ENCODE data around the gene JUP.
A peak's percentile ranks its signal among the peaks of the same experiment; 100 is the strongest.
"Not testable (repeated sequence)": the region's sequence is repeated elsewhere in the genome, so short reads cannot be mapped to it uniquely, and the experiment has no call there.

Gene JUP

GRCh38 chr17:41786227-41787020 is at the start of gene JUP:
Gene JUP, minus strand, starts transcription at chr17:41786711. Its CDS starts 14,857 bp downstream, at chr17:41771854.
- Histone ChIP-seq H3K9me3 (no peaks in the 10 kb centered on the region), H3K4me1 (peaks cover 15% of the 10 kb centered on the region), H3K4me3 (peak within 1 kb of the TSS; percentile 64), H3K27me3 (ENCODE audit: low read depth) (peaks cover 6% of the 10 kb centered on the region; the same call in 1 of the 2 replicates), H3K36me3 (replicated peaks) (no peaks in the 10 kb centered on the region)
- peak; percentile 98 to 100 for DNase-seq (ENCODE audit: low spot score in 2 of 2)
- in situ Hi-C loops (cut with MboI; ENCODE audit: low sequenced_read_pairs) = no loop called here

GRCh38 chr17:41835800-41836549 is 49.5 kb upstream of the JUP start, which contains the start of gene NT5C3B:
Gene NT5C3B, minus strand, starts transcription at chr17:41836232. Its CDS starts 39 bp downstream, at chr17:41836193.
- in situ Hi-C loops (cut with MboI; ENCODE audit: low sequenced_read_pairs) = no loop called here
- peak; percentile 64 to 79 for DNase-seq (ENCODE audit: low spot score in 2 of 2)

GRCh38 chr17:41835214-41835799 is 48.8 kb upstream of the JUP start:
- in situ Hi-C loops (cut with MboI; ENCODE audit: low sequenced_read_pairs) = no loop called here
- Histone ChIP-seq H3K36me3 (replicated peaks) (peaks cover 39% of the 10 kb centered on the region), H3K4me3 (peak overlapping the region; percentile 79), H3K4me1 (peaks cover 8% of the 10 kb centered on the region), H3K27me3 (ENCODE audit: low read depth) (no peaks in the 10 kb centered on the region), H3K9me3 (no peaks in the 10 kb centered on the region)
- no peak for DNase-seq (ENCODE audit: low spot score in 2 of 2)

More at GRCh38 chr17:41835800-41836549, 49.5 kb upstream of the JUP start, which contains the start of gene NT5C3B:
- Histone ChIP-seq H3K27me3 (ENCODE audit: low read depth) (no peaks in the 10 kb centered on the region), H3K4me3 (peak within 1 kb of the TSS; percentile 79), H3K36me3 (replicated peaks) (peaks cover 33% of the 10 kb centered on the region), H3K4me1 (peaks cover 8% of the 10 kb centered on the region), H3K9me3 (no peaks in the 10 kb centered on the region)

- H3K4me1 ChIP-seq; in situ Hi-C loops (cut with MboI; ENCODE audit: low sequenced_read_pairs): not testable (repeated sequence)
- peaks cover 75% of the 10 kb centered on the region for H3K36me3 ChIP-seq (replicated peaks)
Observed at GRCh38 chr17:41829961-41830360, 43.5 kb upstream of the JUP start.

GRCh38 chr17:41825175-41825845 is 38.8 kb upstream of the JUP start:
- Histone ChIP-seq H3K4me1 (no peaks in the 10 kb centered on the region), H3K4me3 (no peak overlapping the region), H3K27me3 (ENCODE audit: low read depth) (no peaks in the 10 kb centered on the region), H3K36me3 (replicated peaks) (peaks cover 65% of the 10 kb centered on the region), H3K9me3 (no peaks in the 10 kb centered on the region)
- no peak for DNase-seq (ENCODE audit: low spot score in 2 of 2)
- in situ Hi-C loops (cut with MboI; ENCODE audit: low sequenced_read_pairs) = no loop called here

More at GRCh38 chr17:41829961-41830360, 43.5 kb upstream of the JUP start:
- not testable (repeated sequence) for H3K4me3 ChIP-seq; H3K27me3 ChIP-seq (ENCODE audit: low read depth); H3K9me3 ChIP-seq; DNase-seq (ENCODE audit: low spot score in 2 of 2)

- in situ Hi-C loops (cut with MboI; ENCODE audit: low sequenced_read_pairs) = no loop called here
- DNase-seq (ENCODE audit: low spot score in 2 of 2) = no peak
- Histone ChIP-seq H3K27me3 (ENCODE audit: low read depth) (no peaks in the 10 kb centered on the region), H3K4me3 (no peak overlapping the region), H3K9me3 (no peaks in the 10 kb centered on the region), H3K36me3 (replicated peaks) (peaks cover 66% of the 10 kb centered on the region), H3K4me1 (no peaks in the 10 kb centered on the region)
Observed at GRCh38 chr17:41824086-41824485, 37.6 kb upstream of the JUP start.

- no peak for DNase-seq (ENCODE audit: low spot score in 2 of 2)
- peaks cover 64% of the 10 kb centered on the region for H3K36me3 ChIP-seq (replicated peaks)
- H3K9me3 ChIP-seq = no peaks in the 10 kb centered on the region
- no peaks in the 10 kb centered on the region for H3K27me3 ChIP-seq (ENCODE audit: low read depth)
- in situ Hi-C loops (cut with MboI; ENCODE audit: low sequenced_read_pairs) = no loop called here
- no peak overlapping the region for H3K4me3 ChIP-seq
- no peaks in the 10 kb centered on the region for H3K4me1 ChIP-seq
Observed at GRCh38 chr17:41823580-41823979, 37.1 kb upstream of the JUP start.

- Histone ChIP-seq H3K36me3 (replicated peaks) (peaks cover 64% of the 10 kb centered on the region), H3K4me1 (no peaks in the 10 kb centered on the region), H3K4me3 (no peak overlapping the region), H3K27me3 (ENCODE audit: low read depth) (no peaks in the 10 kb centered on the region), H3K9me3 (no peaks in the 10 kb centered on the region)
- in situ Hi-C loops (cut with MboI; ENCODE audit: low sequenced_read_pairs) = no loop called here
- DNase-seq (ENCODE audit: low spot score in 2 of 2) = no peak
Observed at GRCh38 chr17:41823141-41823524, 36.6 kb upstream of the JUP start.

- Histone ChIP-seq H3K9me3 (no peaks in the 10 kb centered on the region), H3K4me1 (no peaks in the 10 kb centered on the region), H3K4me3 (no peak overlapping the region), H3K27me3 (ENCODE audit: low read depth) (no peaks in the 10 kb centered on the region), H3K36me3 (replicated peaks) (peaks cover 63% of the 10 kb centered on the region)
- DNase-seq (ENCODE audit: low spot score in 2 of 2) = no peak
- in situ Hi-C loops (cut with MboI; ENCODE audit: low sequenced_read_pairs) = no loop called here
Observed at GRCh38 chr17:41822216-41823140, 36.0 kb upstream of the JUP start.

GRCh38 chr17:41821776-41822175 is 35.3 kb upstream of the JUP start:
- in situ Hi-C loops (cut with MboI; ENCODE audit: low sequenced_read_pairs) = no loop called here
- no peak overlapping the region for H3K4me3 ChIP-seq
- H3K9me3 ChIP-seq = no peaks in the 10 kb centered on the region
- H3K27me3 ChIP-seq (ENCODE audit: low read depth) = no peaks in the 10 kb centered on the region
- no peak for DNase-seq (ENCODE audit: low spot score in 2 of 2)
- no peaks in the 10 kb centered on the region for H3K4me1 ChIP-seq
- peaks cover 64% of the 10 kb centered on the region for H3K36me3 ChIP-seq (replicated peaks)

- in situ Hi-C loops (cut with MboI; ENCODE audit: low sequenced_read_pairs) = no loop called here
- no peak for DNase-seq (ENCODE audit: low spot score in 2 of 2)
- H3K36me3 ChIP-seq (replicated peaks) = peaks cover 63% of the 10 kb centered on the region
- no peaks in the 10 kb centered on the region for H3K9me3 ChIP-seq
- H3K4me3 ChIP-seq = no peak overlapping the region
- H3K4me1 ChIP-seq = peaks cover 11% of the 10 kb centered on the region
- H3K27me3 ChIP-seq (ENCODE audit: low read depth) = no peaks in the 10 kb centered on the region
Observed at GRCh38 chr17:41818024-41818423, 31.5 kb upstream of the JUP start.

GRCh38 chr17:41816637-41817320 is 30.3 kb upstream of the JUP start:
- Histone ChIP-seq H3K9me3 (no peaks in the 10 kb centered on the region; the same call in 1 of the 2 replicates), H3K4me3 (no peak overlapping the region), H3K4me1 (peaks cover 11% of the 10 kb centered on the region), H3K36me3 (replicated peaks) (peaks cover 55% of the 10 kb centered on the region), H3K27me3 (ENCODE audit: low read depth) (no peaks in the 10 kb centered on the region)
- no peak for DNase-seq (ENCODE audit: low spot score in 2 of 2)
- in situ Hi-C loops (cut with MboI; ENCODE audit: low sequenced_read_pairs) = no loop called here
